Astrocyte of the spinal cord (primary cell): ENCODE results near the gene IQCE.

Experiments used
- DNase-seq: peaks from one replicate; pipeline ENCODE4 v3.0.0; 2011; ENCODE audit warnings: low read depth, low spot score
- H3K4me3 ChIP-seq: 2 replicates; pipeline ENCODE4 v1.5.1; 2011; ENCODE audit warnings: low read depth, mild to moderate bottlenecking, low read length, moderate library complexity
- in situ Hi-C: cut with HindIII; loops from 2 replicates; pipeline ENCODE4 v1.10.0; 2017; ENCODE audit warnings: low sequenced_read_pairs
- TF ChIP-seq, protein P1 (sequence below): IDR thresholded peaks from 2 replicates; pipeline ENCODE4 v1.5.1; 2012; ENCODE audit warnings: low read depth, mild to moderate bottlenecking, low read length, inconsistent platforms

The IQCE gene

DNA sequence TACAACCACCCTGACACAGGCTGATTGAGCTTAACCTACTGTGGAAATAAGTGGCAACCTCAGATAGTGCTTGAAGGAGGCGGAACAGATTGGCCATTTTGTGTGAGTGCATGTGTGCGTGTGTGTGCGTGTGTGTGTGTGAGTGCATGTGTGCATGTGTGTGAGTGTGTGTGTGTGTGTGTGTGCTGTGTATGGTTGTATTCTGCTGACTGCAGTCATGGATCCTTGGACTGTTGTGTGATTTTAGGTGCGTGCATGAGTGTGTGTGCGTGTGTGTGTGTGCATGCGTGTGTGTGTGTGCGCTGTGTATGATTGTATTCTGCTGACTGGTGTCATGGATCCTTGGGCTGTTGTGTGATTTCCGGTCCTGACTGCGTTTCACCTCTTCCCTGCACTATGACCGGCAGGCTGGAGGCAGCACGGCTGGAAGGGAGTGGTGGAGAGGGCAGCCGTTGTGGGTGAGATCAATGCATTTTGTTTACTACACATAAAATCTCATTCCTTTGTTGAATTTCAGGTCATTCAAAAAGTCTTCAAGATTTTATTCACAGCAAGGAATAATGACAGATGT lies 6.3 kb downstream of the IQCE start:
- TF ChIP-seq, protein P1, sequence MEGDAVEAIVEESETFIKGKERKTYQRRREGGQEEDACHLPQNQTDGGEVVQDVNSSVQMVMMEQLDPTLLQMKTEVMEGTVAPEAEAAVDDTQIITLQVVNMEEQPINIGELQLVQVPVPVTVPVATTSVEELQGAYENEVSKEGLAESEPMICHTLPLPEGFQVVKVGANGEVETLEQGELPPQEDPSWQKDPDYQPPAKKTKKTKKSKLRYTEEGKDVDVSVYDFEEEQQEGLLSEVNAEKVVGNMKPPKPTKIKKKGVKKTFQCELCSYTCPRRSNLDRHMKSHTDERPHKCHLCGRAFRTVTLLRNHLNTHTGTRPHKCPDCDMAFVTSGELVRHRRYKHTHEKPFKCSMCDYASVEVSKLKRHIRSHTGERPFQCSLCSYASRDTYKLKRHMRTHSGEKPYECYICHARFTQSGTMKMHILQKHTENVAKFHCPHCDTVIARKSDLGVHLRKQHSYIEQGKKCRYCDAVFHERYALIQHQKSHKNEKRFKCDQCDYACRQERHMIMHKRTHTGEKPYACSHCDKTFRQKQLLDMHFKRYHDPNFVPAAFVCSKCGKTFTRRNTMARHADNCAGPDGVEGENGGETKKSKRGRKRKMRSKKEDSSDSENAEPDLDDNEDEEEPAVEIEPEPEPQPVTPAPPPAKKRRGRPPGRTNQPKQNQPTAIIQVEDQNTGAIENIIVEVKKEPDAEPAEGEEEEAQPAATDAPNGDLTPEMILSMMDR = no peak
- DNase-seq = no peak
- H3K4me3 ChIP-seq = no peak overlapping the region
- in situ Hi-C loops = no loop called here

DNA sequence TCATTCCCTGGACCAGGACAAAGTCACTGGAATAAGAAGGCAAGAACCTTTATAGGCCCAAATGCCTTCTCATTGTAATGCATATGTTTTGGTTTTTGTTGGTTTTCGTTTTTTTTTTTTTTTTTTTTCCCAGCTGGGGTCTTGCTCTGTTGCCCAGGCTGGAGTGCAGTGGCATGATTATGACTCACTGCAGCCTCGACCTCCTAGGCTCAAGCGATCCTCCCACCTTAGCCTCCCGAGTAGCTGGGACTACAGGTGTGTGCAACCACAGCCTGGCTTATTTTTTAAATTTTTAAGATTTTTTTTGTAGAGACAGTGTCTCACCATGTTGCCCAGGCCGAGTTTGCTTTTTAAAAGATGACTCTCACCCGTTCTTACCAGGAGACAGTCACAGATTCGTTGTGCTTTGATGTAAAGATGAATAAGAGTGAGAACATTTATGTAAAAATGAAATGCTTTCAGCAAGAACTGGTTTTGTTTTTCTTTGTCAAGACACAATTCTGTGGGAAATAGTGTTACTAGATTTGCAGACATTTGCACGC lies 7.6 kb downstream of the IQCE start:
- H3K4me3 ChIP-seq = no peak overlapping the region
- no peak for DNase-seq
- TF ChIP-seq, protein P1 = no peak
- in situ Hi-C loops = no loop called here

DNA sequence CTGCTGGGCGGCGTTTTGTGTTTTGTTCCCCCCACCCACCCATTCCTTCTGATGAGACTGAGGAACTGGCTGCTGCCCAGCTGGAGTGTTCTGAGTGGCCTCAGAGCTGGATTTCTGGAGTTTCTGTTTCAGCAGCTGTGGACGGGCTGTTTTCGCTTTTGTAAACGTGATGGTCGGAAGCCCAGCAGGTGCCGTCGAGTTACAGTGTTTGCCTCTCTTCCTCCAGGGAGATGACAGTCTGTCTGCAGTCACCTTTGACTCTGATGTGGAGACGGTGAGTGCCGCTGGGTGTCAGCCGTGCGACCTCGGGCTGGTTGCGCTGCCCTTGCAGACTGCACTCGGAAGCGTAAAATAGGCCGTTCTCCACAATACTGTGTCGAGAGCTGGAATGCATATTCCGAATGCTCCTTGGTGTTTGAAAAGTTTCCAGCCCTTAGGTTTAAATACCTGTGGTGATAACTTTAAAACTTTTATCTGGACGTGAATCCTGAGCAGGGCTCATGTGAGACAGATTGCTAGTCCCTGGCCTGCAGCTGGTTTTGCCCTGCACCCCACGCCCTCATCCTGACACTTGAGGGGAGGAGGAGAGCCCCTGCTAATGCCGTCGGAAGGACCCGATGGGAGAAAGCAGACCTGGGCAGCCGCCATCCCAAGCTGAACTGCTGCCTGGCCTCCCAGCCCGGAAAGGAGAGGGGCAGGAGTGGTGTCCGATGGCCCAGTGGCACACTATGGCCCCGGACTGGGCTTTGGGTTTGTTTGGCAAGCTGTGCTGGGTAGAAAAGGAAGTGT lies 8.3 kb downstream of the IQCE start:
- DNase-seq = peak; percentile 72
- TF ChIP-seq, protein P1 = no peak
- in situ Hi-C loops = no loop called here
- H3K4me3 ChIP-seq = peak overlapping the region; percentile 10

DNA sequence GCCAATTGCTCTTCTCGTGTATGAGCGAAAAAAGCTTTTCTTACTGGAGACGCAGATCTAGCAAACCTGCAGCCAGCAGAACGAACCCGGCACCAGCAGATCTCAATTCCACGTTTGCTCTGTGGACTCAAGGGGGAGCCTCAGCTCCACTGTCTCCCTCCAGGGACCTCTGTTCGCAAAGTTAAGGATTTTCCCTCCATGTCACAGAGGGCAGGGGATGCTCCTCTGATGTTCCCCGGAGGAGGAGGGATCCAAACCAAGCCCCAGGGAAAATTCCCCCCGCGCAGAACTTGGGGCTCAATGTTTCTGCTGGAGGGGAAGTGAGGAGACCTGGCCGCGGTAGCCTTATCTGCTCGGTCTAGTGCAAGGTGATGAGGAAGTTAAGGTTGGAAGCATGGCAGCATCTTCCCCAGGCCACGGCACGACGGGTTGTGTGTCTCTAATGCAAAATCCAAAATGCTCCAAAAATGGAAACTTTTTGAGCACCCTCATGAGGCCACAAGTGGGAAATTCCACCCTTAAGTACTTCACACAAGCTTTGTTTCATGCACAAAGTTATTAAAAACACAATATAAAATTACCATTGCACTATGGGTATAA lies 9.0 kb downstream of the IQCE start:
- peak; percentile 45 for DNase-seq
- in situ Hi-C loops = no loop called here
- no peak overlapping the region for H3K4me3 ChIP-seq
- TF ChIP-seq, protein P1 = peak; percentile 73

DNA sequence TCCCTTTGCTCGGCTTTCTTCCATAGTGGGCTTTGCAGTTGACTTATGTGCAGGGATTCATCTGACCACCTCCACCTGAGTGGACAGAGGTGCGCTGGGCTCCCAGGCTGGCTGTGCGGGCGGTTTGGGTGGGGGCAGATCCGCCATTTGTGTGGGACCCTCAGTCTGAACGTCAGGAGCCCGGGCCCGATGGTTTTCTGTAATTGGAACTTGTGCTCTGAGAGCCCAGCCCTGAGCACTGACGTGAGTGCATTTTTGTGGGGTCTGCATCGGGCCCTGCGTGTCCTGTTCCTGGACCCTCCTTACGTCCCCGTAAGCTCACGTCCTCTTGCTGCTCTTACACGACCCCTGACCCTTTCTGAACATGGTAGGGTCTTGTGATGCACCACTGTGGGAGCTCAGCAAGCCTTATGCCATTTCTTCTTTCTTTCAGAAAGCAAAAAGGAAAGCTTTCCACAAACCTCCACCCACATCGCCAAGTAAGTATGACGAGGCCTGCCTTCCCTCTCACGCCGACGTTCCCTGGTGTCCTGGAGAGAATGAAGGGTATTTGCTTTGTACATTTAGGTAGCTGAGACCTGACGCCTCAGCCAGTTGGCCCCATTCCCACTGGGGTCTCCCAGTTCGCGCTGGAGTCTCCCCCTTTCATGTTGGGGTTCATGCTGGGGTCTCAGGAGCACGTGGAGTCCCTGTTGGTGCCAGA lies 9.9 kb downstream of the IQCE start:
- no peak for DNase-seq
- TF ChIP-seq, protein P1 = no peak
- in situ Hi-C loops = no loop called here
- H3K4me3 ChIP-seq = no peak overlapping the region

DNA sequence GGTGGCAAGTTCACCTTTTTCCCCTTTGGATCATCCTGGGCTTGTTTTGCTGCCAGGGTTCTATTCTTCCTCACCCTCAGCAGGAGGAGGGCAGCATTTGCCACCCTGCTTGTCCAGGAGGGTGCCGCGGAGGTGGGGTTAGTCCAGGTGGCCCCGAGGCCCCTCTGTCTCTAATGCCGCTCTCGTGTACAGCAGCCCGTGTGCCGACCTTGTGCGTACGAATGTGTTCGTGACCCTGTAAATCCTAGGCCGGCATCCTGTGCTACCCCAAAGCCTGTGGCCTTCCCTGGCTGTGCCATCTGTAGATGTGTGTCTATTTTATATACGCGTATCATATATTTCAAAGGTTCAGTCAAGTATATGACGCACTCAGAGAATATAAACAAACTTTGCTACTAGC lies 10.6 kb downstream of the IQCE start:
- no peak for DNase-seq
- no peak overlapping the region for H3K4me3 ChIP-seq
- in situ Hi-C loops = no loop called here
- TF ChIP-seq, protein P1 = no peak
